ENCODE measurements around the gene HMGN1. TPM values are rescaled to one million over a fixed set of nuclear protein-coding genes. Genes with fewer than 3 reads are reported as not detected.

Gene HMGN1
- total RNA-seq, 1 experiment from 2014 or later, result 391 TPM

DNA sequence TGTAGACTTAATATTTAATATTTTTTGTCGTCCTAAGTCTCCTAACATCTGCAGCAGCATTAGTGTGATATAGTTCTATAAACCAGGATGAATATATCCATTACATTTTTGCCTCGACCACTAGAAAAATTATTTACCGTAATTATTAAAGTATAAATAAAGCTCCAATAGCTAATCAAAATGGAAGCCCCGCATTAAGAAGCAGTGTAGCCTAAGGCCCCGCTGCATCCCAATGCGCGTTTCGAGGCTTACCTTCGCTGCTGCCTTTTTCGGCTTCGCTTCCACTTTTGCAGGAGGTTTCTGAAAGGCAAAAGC is 891 bp downstream of the HMGN1 start:
- H3K9me3 ChIP-seq, result no peaks in the 10 kb centered on the region
- ChIA-PET CTCF (interaction anchor here (1.4 kb wide), 1 partner anchor 39 kb away, joined by 4 read pairs; no protein-coding TSS in a partner anchor), POLR2A (interaction anchor here (0.5 to 3.2 kb wide), 5 partner anchors 17 to 100 kb away, joined by 3 to 19 read pairs (median 5); partner anchors contain the start of gene BRWD1)
- Mint-ChIP-seq H3K27ac (ENCODE audit: unreplicated experiment) (peak overlapping the region; percentile 80), H3K9me3 (ENCODE audit: unreplicated experiment) (no peaks in the 10 kb centered on the region), H3K36me3 (ENCODE audit: insufficient read depth, unreplicated experiment) (peaks cover 68% of the 10 kb centered on the region), H3K4me1 (ENCODE audit: low read depth, unreplicated experiment) (peaks cover 23% of the 10 kb centered on the region), H3K4me3 (ENCODE audit: unreplicated experiment) (peak overlapping the region; percentile 79), H3K27me3 (ENCODE audit: insufficient read depth, unreplicated experiment) (no peaks in the 10 kb centered on the region)
- peaks cover 6% of the 10 kb centered on the region for H3K4me1 ChIP-seq
- DNase-seq, result no peak
- peak overlapping the region; percentile 59 for H3K4me3 ChIP-seq (ENCODE audit: low read depth, low read length)
- no peaks in the 10 kb centered on the region; the same call in 1 of the 2 replicates for H3K36me3 ChIP-seq (ENCODE audit: control insufficient read depth, insufficient read depth, low read length)
- intact Hi-C loops (cut with micrococcal nuclease; ENCODE audit: unreplicated experiment), result loop anchor here (2.0 kb wide), 2 partner anchors 33 to 41 kb away; a partner anchor contains a TSS
- TF ChIP-seq, protein P1, sequence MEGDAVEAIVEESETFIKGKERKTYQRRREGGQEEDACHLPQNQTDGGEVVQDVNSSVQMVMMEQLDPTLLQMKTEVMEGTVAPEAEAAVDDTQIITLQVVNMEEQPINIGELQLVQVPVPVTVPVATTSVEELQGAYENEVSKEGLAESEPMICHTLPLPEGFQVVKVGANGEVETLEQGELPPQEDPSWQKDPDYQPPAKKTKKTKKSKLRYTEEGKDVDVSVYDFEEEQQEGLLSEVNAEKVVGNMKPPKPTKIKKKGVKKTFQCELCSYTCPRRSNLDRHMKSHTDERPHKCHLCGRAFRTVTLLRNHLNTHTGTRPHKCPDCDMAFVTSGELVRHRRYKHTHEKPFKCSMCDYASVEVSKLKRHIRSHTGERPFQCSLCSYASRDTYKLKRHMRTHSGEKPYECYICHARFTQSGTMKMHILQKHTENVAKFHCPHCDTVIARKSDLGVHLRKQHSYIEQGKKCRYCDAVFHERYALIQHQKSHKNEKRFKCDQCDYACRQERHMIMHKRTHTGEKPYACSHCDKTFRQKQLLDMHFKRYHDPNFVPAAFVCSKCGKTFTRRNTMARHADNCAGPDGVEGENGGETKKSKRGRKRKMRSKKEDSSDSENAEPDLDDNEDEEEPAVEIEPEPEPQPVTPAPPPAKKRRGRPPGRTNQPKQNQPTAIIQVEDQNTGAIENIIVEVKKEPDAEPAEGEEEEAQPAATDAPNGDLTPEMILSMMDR (IDR thresholded peaks at IDR 0.05; ENCODE audit: insufficient read depth in 1 of 2, low read depth in 1 of 2, low read length in 1 of 2, severe bottlenecking in 1 of 2, unreplicated experiment in 1 of 2), result no peak
- H3K27me3 ChIP-seq (replicated peaks; ENCODE audit: control insufficient read depth, insufficient read depth, low read length), result no peaks in the 10 kb centered on the region
- BruUV-seq (replicated peaks), result TSS peak; percentile 43

DNA sequence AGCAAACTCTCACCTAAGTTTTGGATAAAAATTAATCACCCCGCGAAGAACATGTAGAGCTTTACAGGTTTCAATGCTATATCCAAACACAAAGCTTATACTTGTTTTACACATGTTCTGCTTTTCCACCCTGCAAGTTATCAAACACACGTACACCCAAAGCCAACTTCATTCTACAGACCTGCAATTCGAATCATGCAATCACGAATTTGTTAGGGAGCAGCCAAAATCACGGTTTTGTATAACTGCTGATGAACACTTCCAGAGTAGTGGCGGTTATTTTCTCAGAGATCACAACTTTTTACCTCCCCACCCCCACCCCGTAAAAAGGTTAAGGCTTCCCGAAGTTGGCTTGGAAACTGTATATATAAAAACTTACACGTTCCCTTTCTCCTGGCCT is 1.4 kb downstream of the HMGN1 start:
- ChIA-PET CTCF (interaction anchor here (1.4 kb wide), 1 partner anchor 40 kb away, joined by 4 read pairs; no protein-coding TSS in a partner anchor), POLR2A (interaction anchor here (0.9 to 3.2 kb wide), 3 partner anchors 33 to 40 kb away, joined by 5 to 19 read pairs (median 5); partner anchors contain the start of gene BRWD1)

GRCh38 chr21:39346671-39347331 is 2.1 kb downstream of the HMGN1 start:
- no peaks in the 10 kb centered on the region; the same call in none of the 2 replicates for H3K36me3 ChIP-seq (ENCODE audit: control insufficient read depth, insufficient read depth, low read length)
- H3K4me3 ChIP-seq (ENCODE audit: low read depth, low read length), result peak overlapping the region; percentile 1; the same call in 1 of the 2 replicates
- intact Hi-C loops (cut with micrococcal nuclease; ENCODE audit: unreplicated experiment), result no loop called here
- peaks cover 6% of the 10 kb centered on the region for H3K4me1 ChIP-seq
- Mint-ChIP-seq H3K27ac (ENCODE audit: unreplicated experiment) (no peak overlapping the region), H3K36me3 (ENCODE audit: insufficient read depth, unreplicated experiment) (peaks cover 80% of the 10 kb centered on the region), H3K4me3 (ENCODE audit: unreplicated experiment) (peak overlapping the region; percentile 79), H3K4me1 (ENCODE audit: low read depth, unreplicated experiment) (peaks cover 23% of the 10 kb centered on the region), H3K9me3 (ENCODE audit: unreplicated experiment) (no peaks in the 10 kb centered on the region), H3K27me3 (ENCODE audit: insufficient read depth, unreplicated experiment) (no peaks in the 10 kb centered on the region)
- H3K27me3 ChIP-seq (replicated peaks; ENCODE audit: control insufficient read depth, insufficient read depth, low read length), result no peaks in the 10 kb centered on the region
- no peak for DNase-seq
- TF ChIP-seq, protein P1 (IDR thresholded peaks at IDR 0.05; ENCODE audit: insufficient read depth in 1 of 2, low read depth in 1 of 2, low read length in 1 of 2, severe bottlenecking in 1 of 2, unreplicated experiment in 1 of 2), result no peak
- H3K9me3 ChIP-seq, result no peaks in the 10 kb centered on the region
- ChIA-PET POLR2A (interaction anchor here (3.2 kb wide), 1 partner anchor 41 kb away, joined by 19 read pairs; no protein-coding TSS in a partner anchor), CTCF (interaction anchor here (1.4 kb wide), 1 partner anchor 41 kb away, joined by 4 read pairs; no protein-coding TSS in a partner anchor)
- BruUV-seq (replicated peaks), result no TSS peak

More for the DNA sequence above, 1.4 kb downstream of the HMGN1 start:
- peak overlapping the region; percentile 79 for H3K4me3 Mint-ChIP-seq (ENCODE audit: unreplicated experiment)
- TF ChIP-seq, protein P1 (IDR thresholded peaks at IDR 0.05; ENCODE audit: insufficient read depth in 1 of 2, low read depth in 1 of 2, low read length in 1 of 2, severe bottlenecking in 1 of 2, unreplicated experiment in 1 of 2), result no peak
- no peaks in the 10 kb centered on the region for H3K27me3 Mint-ChIP-seq (ENCODE audit: insufficient read depth, unreplicated experiment)
- no peak for DNase-seq
- H3K27ac Mint-ChIP-seq (ENCODE audit: unreplicated experiment), result peak overlapping the region; percentile 80
- peaks cover 72% of the 10 kb centered on the region for H3K36me3 Mint-ChIP-seq (ENCODE audit: insufficient read depth, unreplicated experiment)
- BruUV-seq (replicated peaks), result no TSS peak
- peaks cover 6% of the 10 kb centered on the region for H3K4me1 ChIP-seq
- H3K9me3 Mint-ChIP-seq (ENCODE audit: unreplicated experiment), result no peaks in the 10 kb centered on the region
- no peaks in the 10 kb centered on the region; the same call in 1 of the 2 replicates for H3K36me3 ChIP-seq (ENCODE audit: control insufficient read depth, insufficient read depth, low read length)
- no peaks in the 10 kb centered on the region for H3K27me3 ChIP-seq (replicated peaks; ENCODE audit: control insufficient read depth, insufficient read depth, low read length)
- intact Hi-C loops (cut with micrococcal nuclease; ENCODE audit: unreplicated experiment), result no loop called here
- H3K9me3 ChIP-seq, result no peaks in the 10 kb centered on the region
- peak overlapping the region; percentile 59 for H3K4me3 ChIP-seq (ENCODE audit: low read depth, low read length)
- H3K4me1 Mint-ChIP-seq (ENCODE audit: low read depth, unreplicated experiment), result peaks cover 23% of the 10 kb centered on the region

All from Caco-2 (cell line).